Measurements from ENCODE around the gene PRSS57.

PRSS57 gene

GRCh38 chr19:725461-726089 lies 30.3 kb upstream of the PRSS57 start:
- no peak overlapping the region for H3K4me3 ChIP-seq
- H3K27ac ChIP-seq: no peak overlapping the region

GRCh38 chr19:723714-724113 lies 28.5 kb upstream of the PRSS57 start:
- Histone ChIP-seq H3K4me3 (no peak overlapping the region), H3K27ac (no peak overlapping the region)

GRCh38 chr19:723247-723646 lies 28.0 kb upstream of the PRSS57 start:
- Histone ChIP-seq H3K4me3 (no peak overlapping the region), H3K27ac (no peak overlapping the region)

- peak overlapping the region in 3 of 21 experiments; percentile 8 to 42 (median 28) for H3K27ac ChIP-seq
Measured at GRCh38 chr19:722553-723101, 27.4 kb upstream of the PRSS57 start.

GRCh38 chr19:720345-721160 lies 25.3 kb upstream of the PRSS57 start:
- H3K27ac ChIP-seq: peak overlapping the region in 6 of 21 experiments; percentile 8 to 79 (median 41)
- no peak overlapping the region for H3K4me3 ChIP-seq

More at GRCh38 chr19:722553-723101, 27.4 kb upstream of the PRSS57 start:
- H3K4me3 ChIP-seq: no peak overlapping the region

- Histone ChIP-seq H3K27ac (peak overlapping the region in 8 of 21 experiments; percentile 32 to 79 (median 46)), H3K4me3 (no peak overlapping the region)
Measured at GRCh38 chr19:719636-720344, 24.5 kb upstream of the PRSS57 start.

GRCh38 chr19:718991-719512 lies 23.8 kb upstream of the PRSS57 start:
- Histone ChIP-seq H3K27ac (peak overlapping the region in 9 of 21 experiments; percentile 9 to 79 (median 39)), H3K4me3 (no peak overlapping the region)

- no peak overlapping the region for H3K4me3 ChIP-seq
Measured at GRCh38 chr19:718251-718951, 23.1 kb upstream of the PRSS57 start.

GRCh38 chr19:715347-715746 lies 20.1 kb upstream of the PRSS57 start:
- H3K27ac ChIP-seq: no peak overlapping the region
- H3K4me3 ChIP-seq: no peak overlapping the region

More at GRCh38 chr19:718251-718951, 23.1 kb upstream of the PRSS57 start:
- H3K27ac ChIP-seq: peak overlapping the region in 6 of 21 experiments; percentile 9 to 79 (median 47)

GRCh38 chr19:711254-711653 lies 16.0 kb upstream of the PRSS57 start:
- Histone ChIP-seq H3K27ac (peak overlapping the region in 7 of 21 experiments; percentile 73 to 89 (median 87)), H3K4me3 (no peak overlapping the region)

- peak overlapping the region in 2 of 7 experiments; percentile 61 to 65 for H3K4me3 ChIP-seq
- peak overlapping the region in 11 of 21 experiments; percentile 66 to 89 (median 84) for H3K27ac ChIP-seq
Measured at GRCh38 chr19:710767-711166, 15.5 kb upstream of the PRSS57 start.

GRCh38 chr19:709965-710571 lies 14.8 kb upstream of the PRSS57 start:
- H3K27ac ChIP-seq: peak overlapping the region in 13 of 21 experiments; percentile 20 to 89 (median 80)
- peak overlapping the region in 5 of 7 experiments; percentile 38 to 65 (median 61) for H3K4me3 ChIP-seq

GRCh38 chr19:709196-709964 lies 14.1 kb upstream of the PRSS57 start:
- H3K4me3 ChIP-seq: peak overlapping the region; percentile 33 to 65 (median 41)
- peak overlapping the region in 15 of 21 experiments; percentile 19 to 89 (median 78) for H3K27ac ChIP-seq

- Histone ChIP-seq H3K27ac (peak within 1 kb of the TSS in 15 of 21 experiments; percentile 19 to 89 (median 78)), H3K4me3 (peak within 1 kb of the TSS; percentile 33 to 65 (median 41))
Measured at GRCh38 chr19:708154-709143, 13.2 kb upstream of the PRSS57 start, which contains the start of gene PALM. PALM (plus strand) TSS chr19:708935; CDS start chr19:709147, 212 bp downstream.

GRCh38 chr19:704447-704741 lies 9.1 kb upstream of the PRSS57 start:
- Histone ChIP-seq H3K27ac (no peak overlapping the region), H3K4me3 (no peak overlapping the region)

- Histone ChIP-seq H3K27ac (no peak overlapping the region), H3K4me3 (peak overlapping the region in 3 of 7 experiments; percentile 6 to 16 (median 8))
Measured at GRCh38 chr19:703651-704446, 8.6 kb upstream of the PRSS57 start.

Measured in skin epidermis (tissue), 12 donors.